HEK293 (cell line): Measurements from ENCODE around the gene FAM81A.

Experiments
- CTCF ChIA-PET: fragments of 350-600 bp; formaldehyde crosslinking; extraction: SDS; loops from one replicate; lab custom pipeline; 2021; ENCODE audit warnings: antibody characterized with exemption; lab: Yijun Ruan, JAX
- POLR2A ChIA-PET: fragments of 300-600 bp; formaldehyde crosslinking; extraction: SDS; loops from one replicate; lab custom pipeline; 2020; ENCODE audit warnings: antibody characterized with exemption, inconsistent platforms; lab: Yijun Ruan, JAX
- H3K27ac ChIP-seq: fragments of 200-500 bp; sonication (Bioruptor generic); 2 replicates; pipeline ENCODE4 v1.5.1; 2014; ENCODE audit warnings: low read depth, low read length, control low read depth, inconsistent platforms; ENCODE audit errors: extremely low read depth
- H3K36me3 ChIP-seq, 2 experiments: fragments of 200-500 bp in 1 of 2; sonication (Bioruptor generic) in 1 of 2; 1 replicate in 1 of 2; 2 replicates in 1 of 2; pipeline ENCODE4 v1.5.1; 2014 to 2017; ENCODE audit warnings: inconsistent platforms in 2 of 2, low read length in 2 of 2; ENCODE audit not compliant: control insufficient read depth in 2 of 2, insufficient read depth in 1 of 2
- H3K4me1 ChIP-seq: fragments of 200-500 bp; sonication (Bioruptor generic); 2 replicates; pipeline ENCODE4 v1.5.1; 2014; ENCODE audit warnings: mild to moderate bottlenecking, low read length, inconsistent platforms; ENCODE audit not compliant: control insufficient read depth, insufficient read depth
- H3K4me3 ChIP-seq: 2 replicates; pipeline ENCODE4 v1.5.1; 2011; ENCODE audit warnings: low read depth, mild to moderate bottlenecking, control low read depth, low read length, moderate library complexity
- H3K9me3 ChIP-seq: fragments of 200-500 bp; sonication (Bioruptor generic); 2 replicates; pipeline ENCODE4 v1.5.1; 2014; ENCODE audit warnings: low read depth, low read length, inconsistent platforms; ENCODE audit not compliant: control insufficient read depth, insufficient read depth
- ATF2 ChIP-seq: fragments of 450-650 bp; formaldehyde crosslinking; IDR thresholded peaks from 2 replicates; pipeline ENCODE4 v1.5.1; 2016; ENCODE audit warnings: missing biosample characterization, missing genetic modification characterization, low read depth
- BCL11A ChIP-seq: fragments of 450-650 bp; formaldehyde crosslinking; IDR thresholded peaks from 2 replicates; pipeline ENCODE4 v1.5.1; 2016; ENCODE audit warnings: low read depth, missing biosample characterization, missing genetic modification characterization
- CTCF ChIP-seq: fragments of 450-650 bp; formaldehyde crosslinking; IDR thresholded peaks from 2 replicates; pipeline ENCODE4 v1.5.1; 2016; ENCODE audit warnings: missing biosample characterization, missing genetic modification characterization
- GFI1B ChIP-seq: fragments of 450-650 bp; formaldehyde crosslinking; IDR thresholded peaks from 2 replicates; pipeline ENCODE4 v1.5.1; 2016; ENCODE audit warnings: missing biosample characterization, missing genetic modification characterization
- HIC1 ChIP-seq: fragments of 450-650 bp; formaldehyde crosslinking; IDR thresholded peaks from 2 replicates; pipeline ENCODE4 v1.5.1; 2016; ENCODE audit warnings: missing biosample characterization, missing genetic modification characterization
- KLF1 ChIP-seq: fragments of 450-650 bp; formaldehyde crosslinking; IDR thresholded peaks from 2 replicates; pipeline ENCODE4 v1.5.1; 2016; ENCODE audit warnings: missing biosample characterization, missing genetic modification characterization
- WT1 ChIP-seq: fragments of 450-650 bp; formaldehyde crosslinking; IDR thresholded peaks from 2 replicates; pipeline ENCODE4 v1.5.1; 2016; ENCODE audit warnings: missing biosample characterization, missing genetic modification characterization
- ZBTB44 ChIP-seq: fragments of 450-650 bp; IDR thresholded peaks from 2 replicates; pipeline ENCODE4 v1.5.1; 2018; ENCODE audit warnings: missing biosample characterization, mild to moderate bottlenecking, missing genetic modification characterization
- ZBTB6 ChIP-seq: fragments of 450-650 bp; formaldehyde crosslinking; IDR thresholded peaks from 2 replicates; pipeline ENCODE4 v1.5.1; 2017; ENCODE audit warnings: missing biosample characterization, missing genetic modification characterization
- ZEB2 ChIP-seq: fragments of 450-650 bp; formaldehyde crosslinking; IDR thresholded peaks from 2 replicates; pipeline ENCODE4 v1.5.1; 2016; ENCODE audit warnings: missing biosample characterization, missing genetic modification characterization
- ZFP41 ChIP-seq: fragments of 450-650 bp; formaldehyde crosslinking; IDR thresholded peaks from 2 replicates; pipeline ENCODE4 v1.5.1; 2016; ENCODE audit warnings: missing biosample characterization, missing genetic modification characterization, borderline replicate concordance
- ZIC2 ChIP-seq: fragments of 450-650 bp; formaldehyde crosslinking; IDR thresholded peaks from 2 replicates; pipeline ENCODE4 v1.5.1; 2016; ENCODE audit warnings: missing biosample characterization, missing genetic modification characterization
- ZNF239 ChIP-seq: fragments of 450-650 bp; formaldehyde crosslinking; IDR thresholded peaks from 2 replicates; pipeline ENCODE4 v1.5.1; 2016; ENCODE audit warnings: missing biosample characterization, missing genetic modification characterization
- ZNF266 ChIP-seq: fragments of 450-650 bp; formaldehyde crosslinking; IDR thresholded peaks from 2 replicates; pipeline ENCODE4 v1.5.1; 2016; ENCODE audit warnings: missing biosample characterization, missing genetic modification characterization, low read depth
- ZNF302 ChIP-seq: fragments of 450-650 bp; formaldehyde crosslinking; IDR thresholded peaks from 2 replicates; pipeline ENCODE4 v1.5.1; 2016; ENCODE audit warnings: missing biosample characterization, missing genetic modification characterization, low read depth
- ZNF311 ChIP-seq: fragments of 450-650 bp; formaldehyde crosslinking; IDR thresholded peaks from 2 replicates; pipeline ENCODE4 v1.5.1; 2017; ENCODE audit warnings: missing biosample characterization, missing genetic modification characterization, borderline replicate concordance
- ZNF324 ChIP-seq: fragments of 450-650 bp; formaldehyde crosslinking; IDR thresholded peaks from 2 replicates; pipeline ENCODE4 v1.5.1; 2016; ENCODE audit warnings: missing biosample characterization, missing genetic modification characterization
- ZNF394 ChIP-seq: fragments of 450-650 bp; formaldehyde crosslinking; IDR thresholded peaks from 2 replicates; pipeline ENCODE4 v1.5.1; 2016; ENCODE audit warnings: missing biosample characterization, missing genetic modification characterization, mild to moderate bottlenecking, moderate library complexity, borderline replicate concordance
- ZNF416 ChIP-seq: fragments of 450-650 bp; formaldehyde crosslinking; IDR thresholded peaks from 2 replicates; pipeline ENCODE4 v1.5.1; 2016; ENCODE audit warnings: missing biosample characterization, missing genetic modification characterization
- ZNF530 ChIP-seq: fragments of 450-650 bp; formaldehyde crosslinking; IDR thresholded peaks from 2 replicates; pipeline ENCODE4 v1.5.1; 2016; ENCODE audit warnings: low read depth, missing biosample characterization, missing genetic modification characterization
- ZNF580 ChIP-seq: fragments of 450-650 bp; formaldehyde crosslinking; IDR thresholded peaks from 2 replicates; pipeline ENCODE4 v1.5.1; 2016; ENCODE audit warnings: missing biosample characterization, missing genetic modification characterization
- ZNF585B ChIP-seq: fragments of 450-650 bp; formaldehyde crosslinking; IDR thresholded peaks from 2 replicates; pipeline ENCODE4 v1.5.1; 2016; ENCODE audit warnings: missing biosample characterization, missing genetic modification characterization
- ZNF600 ChIP-seq: fragments of 450-650 bp; formaldehyde crosslinking; IDR thresholded peaks from 2 replicates; pipeline ENCODE4 v1.5.1; 2016; ENCODE audit warnings: missing biosample characterization, missing genetic modification characterization
- ZNF621 ChIP-seq: fragments of 450-650 bp; formaldehyde crosslinking; IDR thresholded peaks from 2 replicates; pipeline ENCODE4 v1.5.1; 2017; ENCODE audit warnings: missing biosample characterization, missing genetic modification characterization
- ZNF624 ChIP-seq: fragments of 450-650 bp; formaldehyde crosslinking; IDR thresholded peaks from 2 replicates; pipeline ENCODE4 v1.5.1; 2017; ENCODE audit warnings: missing biosample characterization, missing genetic modification characterization
- ZNF629 ChIP-seq: fragments of 450-650 bp; formaldehyde crosslinking; IDR thresholded peaks from 2 replicates; pipeline ENCODE4 v1.5.1; 2017; ENCODE audit warnings: missing biosample characterization, missing genetic modification characterization
- ZNF658 ChIP-seq: fragments of 450-650 bp; formaldehyde crosslinking; IDR thresholded peaks from 2 replicates; pipeline ENCODE4; 2016; ENCODE audit warnings: missing biosample characterization, missing genetic modification characterization
- ZNF660 ChIP-seq: fragments of 450-650 bp; IDR thresholded peaks from 2 replicates; pipeline ENCODE4 v1.5.1; 2018; ENCODE audit warnings: missing biosample characterization, mild to moderate bottlenecking, missing genetic modification characterization

Gene FAM81A

GRCh38 chr15:59555696-59556095 lies 117.7 kb downstream of the FAM81A start (continued):
- no peak for TF ChIP-seq ZBTB44 (tag by site-specific recombination)

- ChIA-PET POLR2A (no interaction called here), CTCF (interaction anchor here (1.4 kb wide), 1 partner anchor 23 kb away, joined by 4 read pairs; no protein-coding TSS in a partner anchor)
- TF ChIP-seq ZNF302 = no peak
- no peak for TF ChIP-seq ZNF311 (tag by site-specific recombination)
- no peak for TF ChIP-seq BCL11A (tag by site-specific recombination)
- no peak for TF ChIP-seq ZNF266 (tag by site-specific recombination)
- no peak for TF ChIP-seq ZNF621 (tag by site-specific recombination)
- TF ChIP-seq ZNF416 (tag by site-specific recombination) = no peak
- no peak for TF ChIP-seq ZNF629 (tag by site-specific recombination)
- no peak for TF ChIP-seq ZFP41 (tag by site-specific recombination)
- TF ChIP-seq ZNF624 (tag by site-specific recombination) = no peak
- no peak for TF ChIP-seq GFI1B (tag by site-specific recombination)
- TF ChIP-seq ZNF658 (tag by site-specific recombination) = no peak
- no peak for TF ChIP-seq ZIC2 (tag by site-specific recombination)
- no peak for TF ChIP-seq ATF2 (tag by site-specific recombination)
- no peak for TF ChIP-seq ZNF580 (tag by site-specific recombination)
- TF ChIP-seq ZEB2 (tag by site-specific recombination) = no peak
- no peak for TF ChIP-seq ZNF660
- no peak for TF ChIP-seq WT1 (tag by site-specific recombination)
Observed at GRCh38 chr15:59556380-59556779, 118.4 kb downstream of the FAM81A start.

GRCh38 chr15:59557581-59557980 lies 119.6 kb downstream of the FAM81A start:
- ChIA-PET POLR2A (no interaction called here), CTCF (interaction anchor here (0.6 to 0.7 kb wide), 2 partner anchors 90 to 962 kb away, joined by 3 read pairs; no protein-coding TSS in a partner anchor)
- Histone ChIP-seq H3K27ac (no peak overlapping the region), H3K9me3 (no peaks in the 10 kb centered on the region), H3K4me1 (no peaks in the 10 kb centered on the region), H3K36me3 (no peaks in the 10 kb centered on the region), H3K4me3 (no peak overlapping the region)
- TF ChIP-seq HIC1 (tag by site-specific recombination) (no peak), ZNF600 (tag by site-specific recombination) (no peak), ZNF585B (tag by site-specific recombination) (no peak), CTCF (tag by site-specific recombination) (no peak), ZNF394 (tag by site-specific recombination) (no peak), ZNF311 (tag by site-specific recombination) (no peak), ZNF324 (tag by site-specific recombination) (no peak), ZNF239 (tag by site-specific recombination) (no peak), ZBTB6 (no peak), KLF1 (tag by site-specific recombination) (no peak), ZNF530 (tag by site-specific recombination) (no peak)

More at GRCh38 chr15:59556380-59556779, 118.4 kb downstream of the FAM81A start:
- no peak overlapping the region for H3K27ac ChIP-seq
- no peak overlapping the region for H3K4me3 ChIP-seq
- H3K36me3 ChIP-seq = no peaks in the 10 kb centered on the region
- H3K4me1 ChIP-seq = no peaks in the 10 kb centered on the region
- no peaks in the 10 kb centered on the region for H3K9me3 ChIP-seq
